Gastrocnemius medialis (tissue), 4 donors: ENCODE measurements around the gene TTLL1.

ENCODE experiments used
- CTCF ChIP-seq, 5 experiments: fragments of 450-650 bp in 3 of 5; fragments of 200-600 bp in 2 of 5; sonication (generic) in 2 of 5; IDR thresholded peaks in 4 of 5; conservative IDR thresholded peaks in 1 of 5; 1 replicate in 4 of 5; 2 replicates in 1 of 5; pipeline ENCODE4 v1.5.1; 2016 to 2019; ENCODE audit warnings: antibody characterized with exemption in 5 of 5, mild to moderate bottlenecking in 3 of 5, moderate library complexity in 3 of 5
- POLR2A ChIP-seq, 2 donors: fragments of 450-650 bp; IDR thresholded peaks; one replicate each; pipeline ENCODE4 v1.6.1; 2017; ENCODE audit warnings: antibody characterized with exemption in 2 of 2, mild to moderate bottlenecking in 2 of 2, moderate library complexity in 2 of 2

GRCh38 chr22:43011079-43011478 is 78.1 kb downstream of the TTLL1 start:
- TF ChIP-seq POLR2A (IDR thresholded peaks at IDR 0.05) (no peak), CTCF (IDR thresholded peaks at IDR 0.05 in 4 of 5, conservative IDR thresholded peaks at IDR 0.05 in 1 of 5) (no peak)
